ENCODE data around the gene RNF144A.

The RNF144A gene

GRCh38 chr2:6986301-6986911 lies 69.2 kb downstream of the RNF144A start:
- Histone ChIP-seq H3K9me3 (ENCODE audit: severe bottlenecking) (no peaks in the 10 kb centered on the region), H3K27ac (ENCODE audit: poor library complexity, severe bottlenecking) (no peak overlapping the region), H3K27me3 (ENCODE audit: insufficient read depth, poor library complexity, severe bottlenecking) (no peaks in the 10 kb centered on the region), H3K4me1 (ENCODE audit: insufficient read depth, poor library complexity, severe bottlenecking) (no peaks in the 10 kb centered on the region), H3K4me3 (ENCODE audit: severe bottlenecking) (no peak overlapping the region), H3K36me3 (ENCODE audit: low read depth) (no peaks in the 10 kb centered on the region)
- DNase-seq (ENCODE audit: low spot score), result no peak
- no peak for TF ChIP-seq CTCF (IDR thresholded peaks at IDR 0.05; ENCODE audit: poor library complexity, severe bottlenecking)
- no peak for ATAC-seq (ENCODE audit: low read depth)

- TF ChIP-seq CTCF (IDR thresholded peaks at IDR 0.05; ENCODE audit: poor library complexity, severe bottlenecking), result no peak
- Histone ChIP-seq H3K36me3 (ENCODE audit: low read depth) (no peaks in the 10 kb centered on the region), H3K9me3 (ENCODE audit: severe bottlenecking) (no peaks in the 10 kb centered on the region), H3K27ac (ENCODE audit: poor library complexity, severe bottlenecking) (no peak overlapping the region), H3K27me3 (ENCODE audit: insufficient read depth, poor library complexity, severe bottlenecking) (no peaks in the 10 kb centered on the region), H3K4me3 (ENCODE audit: severe bottlenecking) (no peak overlapping the region), H3K4me1 (ENCODE audit: insufficient read depth, poor library complexity, severe bottlenecking) (no peaks in the 10 kb centered on the region)
- ATAC-seq (ENCODE audit: low read depth) (no peak), DNase-seq (ENCODE audit: low spot score) (no peak)
Observed at GRCh38 chr2:6986912-6987361, 69.7 kb downstream of the RNF144A start.

- no peaks in the 10 kb centered on the region for H3K4me1 ChIP-seq (ENCODE audit: insufficient read depth, poor library complexity, severe bottlenecking)
- TF ChIP-seq CTCF (IDR thresholded peaks at IDR 0.05; ENCODE audit: poor library complexity, severe bottlenecking), result no peak
- H3K27me3 ChIP-seq (ENCODE audit: insufficient read depth, poor library complexity, severe bottlenecking), result no peaks in the 10 kb centered on the region
- no peak overlapping the region for H3K4me3 ChIP-seq (ENCODE audit: severe bottlenecking)
- ATAC-seq (ENCODE audit: low read depth) (no peak), DNase-seq (ENCODE audit: low spot score) (no peak)
- no peaks in the 10 kb centered on the region for H3K36me3 ChIP-seq (ENCODE audit: low read depth)
- H3K27ac ChIP-seq (ENCODE audit: poor library complexity, severe bottlenecking), result no peak overlapping the region
- no peaks in the 10 kb centered on the region for H3K9me3 ChIP-seq (ENCODE audit: severe bottlenecking)
Observed at GRCh38 chr2:6990871-6991270, 73.7 kb downstream of the RNF144A start.

- no peak overlapping the region for H3K4me3 ChIP-seq (ENCODE audit: severe bottlenecking)
- no peaks in the 10 kb centered on the region for H3K36me3 ChIP-seq (ENCODE audit: low read depth)
- H3K27me3 ChIP-seq (ENCODE audit: insufficient read depth, poor library complexity, severe bottlenecking), result no peaks in the 10 kb centered on the region
- TF ChIP-seq CTCF (IDR thresholded peaks at IDR 0.05; ENCODE audit: poor library complexity, severe bottlenecking), result no peak
- H3K27ac ChIP-seq (ENCODE audit: poor library complexity, severe bottlenecking), result no peak overlapping the region
- no peaks in the 10 kb centered on the region for H3K4me1 ChIP-seq (ENCODE audit: insufficient read depth, poor library complexity, severe bottlenecking)
- DNase-seq (ENCODE audit: low spot score) (no peak), ATAC-seq (ENCODE audit: low read depth) (no peak)
- H3K9me3 ChIP-seq (ENCODE audit: severe bottlenecking), result no peaks in the 10 kb centered on the region
Observed at GRCh38 chr2:6992794-6993228, 75.6 kb downstream of the RNF144A start.

- H3K4me1 ChIP-seq (ENCODE audit: insufficient read depth, poor library complexity, severe bottlenecking), result no peaks in the 10 kb centered on the region
- H3K4me3 ChIP-seq (ENCODE audit: severe bottlenecking), result no peak overlapping the region
- no peaks in the 10 kb centered on the region for H3K27me3 ChIP-seq (ENCODE audit: insufficient read depth, poor library complexity, severe bottlenecking)
- DNase-seq (ENCODE audit: low spot score) (no peak), ATAC-seq (ENCODE audit: low read depth) (no peak)
- H3K27ac ChIP-seq (ENCODE audit: poor library complexity, severe bottlenecking), result no peak overlapping the region
- H3K36me3 ChIP-seq (ENCODE audit: low read depth), result no peaks in the 10 kb centered on the region
- H3K9me3 ChIP-seq (ENCODE audit: severe bottlenecking), result no peaks in the 10 kb centered on the region
- TF ChIP-seq CTCF (IDR thresholded peaks at IDR 0.05; ENCODE audit: poor library complexity, severe bottlenecking), result no peak
Observed at GRCh38 chr2:6993229-6993640, 76.0 kb downstream of the RNF144A start.
